Activated T-helper 1 cell treated with anti-CD3 and anti-CD28 coated beads, Interleukin-12 subunit alpha, Interleukin-12 subunit beta, Interleukin-2, Interleukin-4 antibody, amounts not matched to agents 30 ng/mL and 10 ng/mL and 1 ng/mL, durations not matched to agents 14 hours and 24 hours and 36 hours (primary cell): ENCODE measurements around the gene BCL2L14. TPM values are rescaled to one million over a fixed set of nuclear protein-coding genes. Genes with fewer than 3 reads are reported as not detected.
"Not testable (repeated sequence)": the region's sequence is repeated elsewhere in the genome, so short reads cannot be mapped to it uniquely, and the experiment has no call there.

Experiments used
- DNase-seq: peaks from one replicate; pipeline ENCODE4 v3.0.0; 2021; ENCODE audit warnings: low spot score
- H3K27ac Mint-ChIP-seq: one replicate; pipeline ENCODE4 v1.8.0; 2021; ENCODE audit warnings: mild to moderate bottlenecking, mixed read lengths
- H3K27me3 Mint-ChIP-seq: one replicate; pipeline ENCODE4 v1.8.0; 2022; ENCODE audit warnings: mild to moderate bottlenecking, moderate library complexity, mixed read lengths; ENCODE audit not compliant: insufficient read depth
- H3K36me3 Mint-ChIP-seq: one replicate; pipeline ENCODE4 v1.8.0; 2021; ENCODE audit warnings: low read depth, mixed read lengths
- H3K4me1 Mint-ChIP-seq: one replicate; pipeline ENCODE4 v1.8.0; 2021; ENCODE audit warnings: low read depth, mixed read lengths
- H3K4me3 Mint-ChIP-seq: one replicate; pipeline ENCODE4 v1.8.0; 2021; ENCODE audit warnings: mild to moderate bottlenecking, moderate library complexity, mixed read lengths
- H3K9me3 Mint-ChIP-seq: one replicate; pipeline ENCODE4 v1.8.0; 2021; ENCODE audit warnings: mixed read lengths
- intact Hi-C: fragments of 100-400 bp; cut with micrococcal nuclease; formaldehyde crosslinking; loops from one replicate; pipeline ENCODE4 v1.15.1; 2024
- total RNA-seq: library from RNA; stranded (reverse); gene quantifications from 2 replicates; pipeline ENCODE4 v1.2.3, GENCODE V29; 2022

Gene BCL2L14
- total RNA-seq, 1 donor from 2014 or later = 11.0 TPM

GRCh38 chr12:12127304-12127703 lies 56.6 kb downstream of the BCL2L14 start:
- Mint-ChIP-seq H3K4me3 (no peak overlapping the region), H3K9me3 (no peaks in the 10 kb centered on the region), H3K4me1 (no peaks in the 10 kb centered on the region), H3K27ac (no peak overlapping the region), H3K27me3 (peaks cover 4% of the 10 kb centered on the region), H3K36me3 (peaks cover 1% of the 10 kb centered on the region)
- intact Hi-C loops = no loop called here
- DNase-seq = no peak

- intact Hi-C loops = no loop called here
- Mint-ChIP-seq H3K4me3 (no peak overlapping the region), H3K4me1 (no peaks in the 10 kb centered on the region), H3K27me3 (peaks cover 6% of the 10 kb centered on the region), H3K27ac (no peak overlapping the region), H3K9me3 (no peaks in the 10 kb centered on the region), H3K36me3 (peaks cover 1% of the 10 kb centered on the region)
- no peak for DNase-seq
These were observed 57.9 kb downstream of the BCL2L14 start for GRCh38 chr12:12128670-12129069.

- H3K27ac Mint-ChIP-seq = no peak overlapping the region
- H3K27me3 Mint-ChIP-seq = peaks cover 6% of the 10 kb centered on the region
- H3K4me3 Mint-ChIP-seq = no peak overlapping the region
- H3K4me1 Mint-ChIP-seq = no peaks in the 10 kb centered on the region
- no peak for DNase-seq
- peaks cover 1% of the 10 kb centered on the region for H3K36me3 Mint-ChIP-seq
- H3K9me3 Mint-ChIP-seq = no peaks in the 10 kb centered on the region
- intact Hi-C loops = no loop called here
These were observed 62.5 kb downstream of the BCL2L14 start for GRCh38 chr12:12133259-12133658.

- Mint-ChIP-seq H3K36me3 (peaks cover 1% of the 10 kb centered on the region), H3K9me3 (no peaks in the 10 kb centered on the region), H3K4me1 (no peaks in the 10 kb centered on the region), H3K27me3 (peaks cover 8% of the 10 kb centered on the region), H3K4me3 (no peak overlapping the region), H3K27ac (no peak overlapping the region)
- no peak for DNase-seq
- intact Hi-C loops = no loop called here
These were observed 63.0 kb downstream of the BCL2L14 start for GRCh38 chr12:12133785-12134184.

GRCh38 chr12:12138203-12139154 lies 67.7 kb downstream of the BCL2L14 start:
- peaks cover 11% of the 10 kb centered on the region for H3K27me3 Mint-ChIP-seq
- no peaks in the 10 kb centered on the region for H3K36me3 Mint-ChIP-seq
- H3K27ac Mint-ChIP-seq = no peak overlapping the region
- intact Hi-C loops = no loop called here
- no peak overlapping the region for H3K4me3 Mint-ChIP-seq
- H3K4me1 Mint-ChIP-seq = no peaks in the 10 kb centered on the region
- no peaks in the 10 kb centered on the region for H3K9me3 Mint-ChIP-seq
- DNase-seq = no peak

- Mint-ChIP-seq H3K9me3 (no peaks in the 10 kb centered on the region), H3K4me1 (no peaks in the 10 kb centered on the region), H3K4me3 (no peak overlapping the region), H3K27me3 (peaks cover 13% of the 10 kb centered on the region), H3K36me3 (no peaks in the 10 kb centered on the region), H3K27ac (no peak overlapping the region)
- intact Hi-C loops = no loop called here
- DNase-seq = no peak
These were observed 70.3 kb downstream of the BCL2L14 start for GRCh38 chr12:12141000-12141399.

- H3K27ac Mint-ChIP-seq, H3K4me3 Mint-ChIP-seq, intact Hi-C loops, H3K4me1 Mint-ChIP-seq, H3K36me3 Mint-ChIP-seq, H3K27me3 Mint-ChIP-seq, H3K9me3 Mint-ChIP-seq, DNase-seq: not testable (repeated sequence)
These were observed 73.8 kb downstream of the BCL2L14 start for GRCh38 chr12:12144531-12144930.

GRCh38 chr12:12147111-12147510 lies 76.4 kb downstream of the BCL2L14 start:
- intact Hi-C loops = no loop called here
- DNase-seq = no peak
- no peak overlapping the region for H3K4me3 Mint-ChIP-seq
- H3K27ac Mint-ChIP-seq = no peak overlapping the region
- no peaks in the 10 kb centered on the region for H3K9me3 Mint-ChIP-seq
- H3K27me3 Mint-ChIP-seq = peaks cover 3% of the 10 kb centered on the region
- H3K36me3 Mint-ChIP-seq = no peaks in the 10 kb centered on the region
- no peaks in the 10 kb centered on the region for H3K4me1 Mint-ChIP-seq

Other genes with a start within 250 kb of the BCL2L14 start
- 5.5 and 5.6 TPM in 2 replicates for gene LRP6, start 196.1 kb downstream of the BCL2L14 start, total RNA-seq